GM12801 (cell line): ENCODE measurements around the gene TSPAN17.

Experiments
- TF ChIP-seq, protein P1 (sequence below): IDR thresholded peaks from one replicate; pipeline ENCODE4 v1.5.1; 2011; ENCODE audit warnings: control low read depth; ENCODE audit not compliant: insufficient read length; ENCODE audit errors: extremely low read depth

Gene TSPAN17

DNA sequence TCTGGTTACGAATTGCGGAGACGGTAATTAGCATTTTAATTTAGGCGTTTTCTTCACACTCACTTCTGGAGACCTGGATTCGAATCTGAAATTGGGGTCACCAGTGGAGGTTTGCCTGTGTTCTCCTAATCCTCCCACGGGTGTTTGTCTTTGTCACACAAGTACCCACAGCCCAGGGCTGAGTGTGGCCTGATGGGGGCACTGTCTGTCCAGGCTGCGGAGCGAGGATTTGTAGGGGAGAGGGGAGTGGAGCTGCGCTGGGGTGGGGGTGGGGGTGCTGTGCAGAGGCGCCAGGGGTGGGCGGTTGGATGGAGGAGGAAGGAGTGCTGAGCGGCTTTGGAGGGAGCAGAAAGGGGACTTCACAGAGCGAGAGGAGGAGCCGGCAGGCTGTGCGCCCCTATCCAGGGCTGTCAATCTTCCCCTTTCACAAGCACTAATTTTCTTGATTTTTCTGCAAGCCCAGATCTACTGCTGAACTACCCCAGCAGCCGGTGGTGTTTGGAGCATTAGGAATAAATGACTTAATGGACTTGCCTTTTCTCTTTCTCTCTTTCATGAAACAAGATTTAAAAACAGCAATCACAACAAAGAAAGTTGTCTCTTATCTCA is 53.1 kb downstream of the TSPAN17 start:
- TF ChIP-seq, protein P1, sequence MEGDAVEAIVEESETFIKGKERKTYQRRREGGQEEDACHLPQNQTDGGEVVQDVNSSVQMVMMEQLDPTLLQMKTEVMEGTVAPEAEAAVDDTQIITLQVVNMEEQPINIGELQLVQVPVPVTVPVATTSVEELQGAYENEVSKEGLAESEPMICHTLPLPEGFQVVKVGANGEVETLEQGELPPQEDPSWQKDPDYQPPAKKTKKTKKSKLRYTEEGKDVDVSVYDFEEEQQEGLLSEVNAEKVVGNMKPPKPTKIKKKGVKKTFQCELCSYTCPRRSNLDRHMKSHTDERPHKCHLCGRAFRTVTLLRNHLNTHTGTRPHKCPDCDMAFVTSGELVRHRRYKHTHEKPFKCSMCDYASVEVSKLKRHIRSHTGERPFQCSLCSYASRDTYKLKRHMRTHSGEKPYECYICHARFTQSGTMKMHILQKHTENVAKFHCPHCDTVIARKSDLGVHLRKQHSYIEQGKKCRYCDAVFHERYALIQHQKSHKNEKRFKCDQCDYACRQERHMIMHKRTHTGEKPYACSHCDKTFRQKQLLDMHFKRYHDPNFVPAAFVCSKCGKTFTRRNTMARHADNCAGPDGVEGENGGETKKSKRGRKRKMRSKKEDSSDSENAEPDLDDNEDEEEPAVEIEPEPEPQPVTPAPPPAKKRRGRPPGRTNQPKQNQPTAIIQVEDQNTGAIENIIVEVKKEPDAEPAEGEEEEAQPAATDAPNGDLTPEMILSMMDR = no peak

DNA sequence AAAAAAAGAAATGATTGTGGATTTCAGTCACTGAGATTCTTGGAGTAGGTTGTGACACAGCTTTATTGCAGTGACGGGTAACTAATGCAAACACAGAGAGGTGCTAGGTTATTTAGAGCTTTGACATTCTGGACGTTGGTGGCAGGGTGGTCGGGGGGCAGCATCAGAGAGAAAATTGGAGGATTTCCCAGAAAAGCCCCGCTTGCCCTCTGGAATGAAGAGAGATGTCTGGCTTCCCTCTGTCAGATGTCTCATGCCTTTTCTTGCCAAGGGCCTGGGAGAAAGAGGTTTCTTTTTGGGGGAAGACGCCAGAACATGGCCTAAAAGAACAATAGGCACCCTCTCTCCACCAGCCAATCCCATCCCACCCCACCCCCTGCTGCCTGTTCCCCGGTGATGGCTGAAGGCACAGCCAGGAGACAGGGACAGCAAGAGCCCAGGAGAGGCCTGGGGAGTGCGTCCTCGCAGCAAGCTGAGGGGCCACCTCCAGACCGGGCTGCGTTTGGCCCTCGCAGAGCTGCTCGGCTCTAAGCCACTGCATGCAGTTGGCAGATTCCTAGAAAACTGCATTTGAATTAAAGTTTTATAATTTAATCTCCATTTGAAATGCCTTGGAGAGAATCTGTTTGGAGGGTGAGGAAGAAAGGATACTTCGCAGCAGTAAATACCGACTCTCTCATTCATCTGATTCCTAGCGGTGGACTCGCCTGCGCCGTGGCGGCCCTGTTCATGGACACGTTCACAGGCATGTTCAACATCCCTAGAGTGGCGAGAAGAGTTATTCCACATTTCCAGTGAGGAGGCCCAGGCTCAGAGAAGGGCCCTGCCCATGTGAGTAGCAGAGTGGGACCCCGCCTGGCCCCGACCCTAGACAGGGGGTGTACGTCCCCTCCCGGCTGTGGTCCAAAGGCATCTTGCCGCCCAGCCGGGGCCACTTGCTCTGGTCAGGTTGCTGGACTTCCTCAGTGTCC is 55.7 kb downstream of the TSPAN17 start:
- TF ChIP-seq, protein P1 = no peak

DNA sequence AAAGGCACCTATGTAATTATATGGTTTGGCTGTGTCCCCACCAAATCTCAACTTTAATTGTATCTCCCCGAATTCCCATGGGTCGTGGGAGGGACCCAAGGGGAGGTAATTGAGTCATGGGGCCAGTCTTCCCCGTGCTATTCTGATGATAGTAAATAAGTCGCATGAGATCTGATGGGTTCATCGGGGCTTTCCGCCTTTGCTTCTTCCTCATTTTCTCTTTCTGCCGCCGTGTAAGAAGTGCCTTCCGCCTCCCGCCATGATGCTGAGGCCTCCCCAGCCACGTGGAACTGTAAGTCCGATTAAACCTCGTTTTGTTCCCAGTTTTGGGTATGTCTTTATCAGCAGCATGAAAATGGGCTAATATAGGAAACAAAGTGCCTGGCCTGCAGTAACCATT is 56.6 kb downstream of the TSPAN17 start:
- TF ChIP-seq, protein P1 = no peak

GRCh38 chr5:176704355-176704754 is 57.1 kb downstream of the TSPAN17 start:
- TF ChIP-seq, protein P1 = no peak

- TF ChIP-seq, protein P1 = no peak
Observed at GRCh38 chr5:176704817-176705216, 57.5 kb downstream of the TSPAN17 start.
